ENCODE measurements around the gene RELL2.

GRCh38 chr5:141605523-141606277 lies 31.1 kb upstream of the RELL2 start:
- TF ChIP-seq CTCF (conservative IDR thresholded peaks at IDR 0.05) (no peak), EZH2 (IDR thresholded peaks at IDR 0.05; ENCODE audit: low read depth) (no peak)

Measured in PC-9 (cell line).